Measurements from ENCODE around the gene ZNF784. TPM values are rescaled to one million over a fixed set of nuclear protein-coding genes. Genes with fewer than 3 reads are reported as not detected.

Gene ZNF784
- total and polyA plus RNA-seq, 2 of the 13 experiments (the other 11 are each of a cell fraction or from before 2014, with no cell fraction given) = 4.1 to 4.2 TPM

- TF ChIP-seq KDM2A (CRISPR knock-in tag; IDR thresholded peaks at IDR 0.05; ENCODE audit: borderline replicate concordance, low read depth) = peak; percentile 33; the same call in 1 of the 2 replicates
- TF ChIP-seq ZNF615 (CRISPR knock-in tag; IDR thresholded peaks at IDR 0.05; ENCODE audit: borderline replicate concordance) = no peak
- peak; percentile 52; the same call in 1 of the 2 replicates for TF ChIP-seq HINFP (CRISPR knock-in tag; IDR thresholded peaks at IDR 0.05; ENCODE audit: low read depth)
- TF ChIP-seq ZNF746 (CRISPR knock-in tag; IDR thresholded peaks at IDR 0.05) = peak; percentile 97
- peak; percentile 92 for TF ChIP-seq IRF2 (CRISPR knock-in tag; IDR thresholded peaks at IDR 0.05)
- TF ChIP-seq, protein P1, sequence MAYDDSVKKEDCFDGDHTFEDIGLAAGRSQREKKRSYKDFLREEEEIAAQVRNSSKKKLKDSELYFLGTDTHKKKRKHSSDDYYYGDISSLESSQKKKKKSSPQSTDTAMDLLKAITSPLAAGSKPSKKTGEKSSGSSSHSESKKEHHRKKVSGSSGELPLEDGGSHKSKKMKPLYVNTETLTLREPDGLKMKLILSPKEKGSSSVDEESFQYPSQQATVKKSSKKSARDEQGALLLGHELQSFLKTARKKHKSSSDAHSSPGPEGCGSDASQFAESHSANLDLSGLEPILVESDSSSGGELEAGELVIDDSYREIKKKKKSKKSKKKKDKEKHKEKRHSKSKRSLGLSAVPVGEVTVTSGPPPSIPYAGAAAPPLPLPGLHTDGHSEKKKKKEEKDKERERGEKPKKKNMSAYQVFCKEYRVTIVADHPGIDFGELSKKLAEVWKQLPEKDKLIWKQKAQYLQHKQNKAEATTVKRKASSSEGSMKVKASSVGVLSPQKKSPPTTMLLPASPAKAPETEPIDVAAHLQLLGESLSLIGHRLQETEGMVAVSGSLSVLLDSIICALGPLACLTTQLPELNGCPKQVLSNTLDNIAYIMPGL (CRISPR knock-in tag; IDR thresholded peaks at IDR 0.05; ENCODE audit: borderline replicate concordance in 1 of 2, low read depth in 1 of 2) = peak in 1 of 2 experiments; percentile 67; a peak in 2 of 4 replicates
- TF ChIP-seq TOE1 (CRISPR knock-in tag; IDR thresholded peaks at IDR 0.05) = no peak
- TF ChIP-seq HMGA1 (CRISPR knock-in tag; conservative IDR thresholded peaks at IDR 0.05) = no peak
- no peak for TF ChIP-seq ZNF550 (CRISPR knock-in tag; IDR thresholded peaks at IDR 0.05; ENCODE audit: borderline replicate concordance)
- peak; percentile 37; the same call in 1 of the 2 replicates for TF ChIP-seq ZKSCAN8 (CRISPR knock-in tag; IDR thresholded peaks at IDR 0.05; ENCODE audit: borderline replicate concordance)
- no peak for TF ChIP-seq AGO1 (IDR thresholded peaks at IDR 0.05; ENCODE audit: low read depth, low read length, poor library complexity, severe bottlenecking)
- TF ChIP-seq, protein P2, sequence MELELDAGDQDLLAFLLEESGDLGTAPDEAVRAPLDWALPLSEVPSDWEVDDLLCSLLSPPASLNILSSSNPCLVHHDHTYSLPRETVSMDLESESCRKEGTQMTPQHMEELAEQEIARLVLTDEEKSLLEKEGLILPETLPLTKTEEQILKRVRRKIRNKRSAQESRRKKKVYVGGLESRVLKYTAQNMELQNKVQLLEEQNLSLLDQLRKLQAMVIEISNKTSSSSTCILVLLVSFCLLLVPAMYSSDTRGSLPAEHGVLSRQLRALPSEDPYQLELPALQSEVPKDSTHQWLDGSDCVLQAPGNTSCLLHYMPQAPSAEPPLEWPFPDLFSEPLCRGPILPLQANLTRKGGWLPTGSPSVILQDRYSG (CRISPR knock-in tag; IDR thresholded peaks at IDR 0.05) = no peak
- TF ChIP-seq FOSL1 (CRISPR knock-in tag; IDR thresholded peaks at IDR 0.05; ENCODE audit: borderline replicate concordance) = no peak
- 0 out of 2 replicates have a peak, but pooled peaks have one; percentile 12 for TF ChIP-seq ZNF138 (CRISPR knock-in tag; IDR thresholded peaks at IDR 0.05; ENCODE audit: low read depth)
- TF ChIP-seq, protein P3, sequence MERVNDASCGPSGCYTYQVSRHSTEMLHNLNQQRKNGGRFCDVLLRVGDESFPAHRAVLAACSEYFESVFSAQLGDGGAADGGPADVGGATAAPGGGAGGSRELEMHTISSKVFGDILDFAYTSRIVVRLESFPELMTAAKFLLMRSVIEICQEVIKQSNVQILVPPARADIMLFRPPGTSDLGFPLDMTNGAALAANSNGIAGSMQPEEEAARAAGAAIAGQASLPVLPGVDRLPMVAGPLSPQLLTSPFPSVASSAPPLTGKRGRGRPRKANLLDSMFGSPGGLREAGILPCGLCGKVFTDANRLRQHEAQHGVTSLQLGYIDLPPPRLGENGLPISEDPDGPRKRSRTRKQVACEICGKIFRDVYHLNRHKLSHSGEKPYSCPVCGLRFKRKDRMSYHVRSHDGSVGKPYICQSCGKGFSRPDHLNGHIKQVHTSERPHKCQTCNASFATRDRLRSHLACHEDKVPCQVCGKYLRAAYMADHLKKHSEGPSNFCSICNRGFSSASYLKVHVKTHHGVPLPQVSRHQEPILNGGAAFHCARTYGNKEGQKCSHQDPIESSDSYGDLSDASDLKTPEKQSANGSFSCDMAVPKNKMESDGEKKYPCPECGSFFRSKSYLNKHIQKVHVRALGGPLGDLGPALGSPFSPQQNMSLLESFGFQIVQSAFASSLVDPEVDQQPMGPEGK (CRISPR knock-in tag; IDR thresholded peaks at IDR 0.05) = peak; percentile 90
- peak; percentile 32; the same call in 1 of the 2 replicates for TF ChIP-seq KDM5B (CRISPR knock-in tag; IDR thresholded peaks at IDR 0.05; ENCODE audit: borderline replicate concordance)
- TF ChIP-seq ARID2 (CRISPR knock-in tag; IDR thresholded peaks at IDR 0.05; ENCODE audit: borderline replicate concordance) = no peak
- TF ChIP-seq ISX (CRISPR knock-in tag; conservative IDR thresholded peaks at IDR 0.05) = 0 out of 2 replicates have a peak, but pooled peaks have one; percentile 4
- TF ChIP-seq GATAD1 (CRISPR knock-in tag; IDR thresholded peaks at IDR 0.05) = peak; percentile 90
- 0 out of 4 replicates have a peak, but pooled peaks of 1 of the 2 experiments have one; percentile 51 for TF ChIP-seq ATF4 (CRISPR knock-in tag; IDR thresholded peaks at IDR 0.05)
- TF ChIP-seq HIVEP1 (CRISPR knock-in tag; IDR thresholded peaks at IDR 0.05) = peak; percentile 29; the same call in 1 of the 2 replicates
- TF ChIP-seq ZNF343 (CRISPR knock-in tag; IDR thresholded peaks at IDR 0.05) = no peak
- peak; percentile 51; the same call in 1 of the 2 replicates for TF ChIP-seq TBX2 (CRISPR knock-in tag; IDR thresholded peaks at IDR 0.05; ENCODE audit: borderline replicate concordance)
Measured at GRCh38 chr19:55599468-55599841, 24.9 kb downstream of the ZNF784 start, which contains the start of gene FIZ1 (continued).

All from HepG2 (cell line).